Hematopoietic multipotent progenitor cell (in vitro differentiated cells): ENCODE results near the gene CENPB. TPM values are rescaled to one million over a fixed set of nuclear protein-coding genes. Genes with fewer than 3 reads are reported as not detected.
"Not testable (repeated sequence)": the region's sequence is repeated elsewhere in the genome, so short reads cannot be mapped to it uniquely, and the experiment has no call there.

Experiments used
- DNase-seq, 3 donors: peaks; one replicate each; pipeline ENCODE4 v3.0.0-alpha.2; 2011 to 2015; ENCODE audit warnings: low read depth in 2 of 3, low spot score in 2 of 3
- total RNA-seq: library from RNA; depleted of rRNA; stranded (reverse); fragments of >200 nt; gene quantifications from one replicate; pipeline ENCODE4 v1.2.3, GENCODE V29; 2012

CENPB gene, protein sequence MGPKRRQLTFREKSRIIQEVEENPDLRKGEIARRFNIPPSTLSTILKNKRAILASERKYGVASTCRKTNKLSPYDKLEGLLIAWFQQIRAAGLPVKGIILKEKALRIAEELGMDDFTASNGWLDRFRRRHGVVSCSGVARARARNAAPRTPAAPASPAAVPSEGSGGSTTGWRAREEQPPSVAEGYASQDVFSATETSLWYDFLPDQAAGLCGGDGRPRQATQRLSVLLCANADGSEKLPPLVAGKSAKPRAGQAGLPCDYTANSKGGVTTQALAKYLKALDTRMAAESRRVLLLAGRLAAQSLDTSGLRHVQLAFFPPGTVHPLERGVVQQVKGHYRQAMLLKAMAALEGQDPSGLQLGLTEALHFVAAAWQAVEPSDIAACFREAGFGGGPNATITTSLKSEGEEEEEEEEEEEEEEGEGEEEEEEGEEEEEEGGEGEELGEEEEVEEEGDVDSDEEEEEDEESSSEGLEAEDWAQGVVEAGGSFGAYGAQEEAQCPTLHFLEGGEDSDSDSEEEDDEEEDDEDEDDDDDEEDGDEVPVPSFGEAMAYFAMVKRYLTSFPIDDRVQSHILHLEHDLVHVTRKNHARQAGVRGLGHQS
- 65.2 TPM for total RNA-seq

DNA sequence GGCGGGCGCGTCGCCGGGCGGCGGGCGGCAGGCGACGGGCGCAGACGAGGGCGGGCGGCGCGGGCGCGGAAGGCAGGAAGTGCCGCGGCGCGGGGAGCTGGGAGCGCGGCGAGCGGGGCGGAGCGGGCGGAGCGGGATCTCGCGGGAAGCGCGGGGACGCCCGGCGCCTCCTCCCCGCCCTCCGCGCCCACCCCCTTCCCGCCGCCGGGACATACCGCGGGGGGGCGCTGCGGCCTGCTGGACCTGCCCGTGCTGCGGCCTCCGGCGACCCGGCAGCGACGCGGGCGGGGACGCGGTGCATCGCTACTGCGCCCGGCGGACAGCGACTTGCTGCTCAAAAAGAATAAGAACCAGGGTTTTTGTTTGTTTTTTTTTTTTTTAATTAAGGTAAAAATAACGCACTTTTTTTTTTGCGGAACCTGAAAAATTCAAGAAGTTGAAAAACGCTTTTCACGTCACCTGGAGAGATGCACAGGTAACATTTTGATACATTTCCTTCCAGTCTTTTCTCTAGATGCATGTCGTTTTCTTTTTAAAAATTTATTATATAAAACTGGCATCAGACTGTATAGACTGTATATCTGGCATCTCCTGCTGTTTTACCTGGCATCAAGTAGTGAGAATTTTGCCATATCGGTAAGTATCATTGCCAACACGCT lies at the start of gene CENPB:
Gene CENPB, minus strand, starts transcription at position 76 of the 659 bp plus-strand sequence. CDS start 257 bp downstream, outside the sequence.
- peak; percentile 77 to 89 (median 87) for DNase-seq

DNA sequence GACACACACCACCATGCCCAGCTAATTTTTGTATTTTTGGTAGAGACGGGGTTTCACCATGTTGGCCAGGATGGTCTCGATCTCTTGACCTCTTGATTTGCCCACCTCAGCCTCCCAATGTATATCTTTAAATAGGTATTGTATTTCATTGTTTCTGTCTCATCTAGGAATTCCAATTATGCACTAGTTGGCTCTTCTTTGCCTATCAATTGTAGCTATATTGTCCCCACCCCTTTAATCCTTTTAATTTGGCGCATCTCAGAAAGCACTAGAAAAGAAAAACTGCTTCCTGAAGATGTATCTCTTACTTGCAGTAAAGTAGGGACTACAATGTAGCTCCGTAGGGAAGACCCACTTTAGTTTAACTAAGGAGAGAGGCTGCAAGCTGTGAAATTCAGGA lies 49.6 kb upstream of the CENPB start:
- DNase-seq = no peak

DNA sequence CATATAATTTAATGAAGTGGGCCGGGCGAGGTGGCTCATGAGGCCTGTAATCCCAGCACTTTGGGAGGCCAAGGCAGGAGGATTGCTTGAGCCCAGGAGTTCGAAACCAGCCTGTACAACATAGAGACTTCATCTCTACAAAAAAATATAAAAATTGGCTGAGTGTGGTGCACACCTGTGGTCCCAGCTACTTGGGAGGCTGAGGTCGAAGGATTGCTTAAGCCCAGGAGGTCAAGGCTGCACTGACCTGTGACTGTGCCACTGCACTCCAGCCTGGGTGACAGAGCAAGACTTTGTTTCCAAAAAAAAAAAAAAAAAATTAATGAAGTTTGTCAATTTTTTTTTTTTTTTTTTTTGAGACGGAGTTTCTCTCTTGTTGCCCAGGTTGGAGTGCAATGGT lies 43.4 kb upstream of the CENPB start:
- not testable (repeated sequence) for DNase-seq

DNA sequence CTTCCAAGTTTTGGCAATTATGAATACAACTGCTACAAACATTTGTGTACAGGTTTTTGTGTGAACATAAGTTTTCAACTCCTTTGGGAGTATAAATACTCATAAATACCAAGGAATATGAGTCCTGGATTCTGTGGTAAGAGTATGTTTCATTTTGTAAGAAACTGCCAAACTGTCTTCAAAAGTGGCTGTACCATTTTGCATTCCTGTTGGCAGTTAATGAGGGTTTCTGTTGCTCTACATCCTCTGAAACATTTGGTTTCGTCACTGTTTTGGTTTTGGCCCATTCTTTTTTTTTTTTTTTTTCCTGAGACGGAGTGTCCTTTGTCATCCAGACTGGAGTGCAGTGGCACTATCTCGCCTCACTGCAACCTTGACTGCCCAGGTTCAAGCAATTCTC lies 42.3 kb upstream of the CENPB start:
- no peak for DNase-seq

DNA sequence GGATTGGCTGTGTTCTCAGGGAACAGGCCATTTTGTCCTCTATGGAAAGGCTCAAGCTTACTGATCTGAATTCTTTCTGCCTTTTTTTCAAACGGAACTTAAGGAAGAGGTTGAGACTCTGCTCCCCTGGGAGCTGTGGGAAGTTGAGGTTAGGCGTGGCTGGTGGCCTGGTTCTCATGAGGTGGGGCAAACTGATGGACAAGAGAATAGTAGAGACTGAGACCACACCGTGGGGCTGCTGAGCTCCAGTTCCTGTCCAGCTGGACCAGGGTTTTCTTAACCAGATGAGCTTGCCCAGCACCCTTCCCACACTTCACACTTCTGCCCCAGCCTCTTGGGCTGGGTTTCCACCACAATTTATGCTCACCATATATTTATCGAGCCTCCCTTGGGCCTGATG lies 39.9 kb upstream of the CENPB start:
- no peak for DNase-seq

DNA sequence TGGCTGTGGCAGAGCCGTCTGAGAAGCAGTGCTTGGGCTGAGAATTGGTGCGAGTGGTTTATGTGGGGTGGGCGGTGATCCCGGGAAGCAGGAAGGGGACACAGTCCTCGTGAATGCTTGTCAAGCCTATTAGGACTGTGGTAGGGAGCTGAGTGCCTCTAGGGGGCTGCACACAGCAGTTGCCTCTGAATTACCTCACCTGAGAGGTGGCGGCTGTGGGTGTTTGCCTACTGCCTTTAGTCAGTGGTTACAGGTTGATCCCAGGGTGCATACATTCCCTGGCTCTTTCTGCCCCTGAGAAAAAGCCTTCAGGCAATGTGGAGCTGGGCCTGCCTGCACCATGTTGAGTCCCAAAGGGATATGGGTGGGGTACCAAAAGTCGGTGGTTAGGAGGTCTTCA lies 39.0 kb upstream of the CENPB start:
- DNase-seq = no peak

DNA sequence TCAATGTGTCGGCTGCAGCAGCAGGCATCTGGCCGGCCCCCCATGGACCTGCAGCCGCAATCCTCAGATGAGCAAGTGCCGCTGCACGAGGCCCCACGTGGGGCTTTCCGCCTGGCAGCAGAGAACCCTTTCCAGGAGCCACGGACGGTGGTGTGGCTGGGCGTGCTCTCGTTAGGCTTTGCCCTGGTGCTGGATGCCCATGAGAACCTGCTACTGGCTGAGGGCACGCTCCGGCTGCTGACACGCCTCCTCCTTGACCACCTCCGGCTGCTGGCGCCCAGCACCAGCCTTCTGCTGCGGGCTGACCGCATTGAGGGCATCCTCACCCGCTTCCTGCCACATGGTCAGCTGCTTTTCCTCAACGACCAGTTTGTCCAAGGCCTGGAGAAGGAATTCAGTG lies 37.3 kb upstream of the CENPB start:
- DNase-seq = no peak

DNA sequence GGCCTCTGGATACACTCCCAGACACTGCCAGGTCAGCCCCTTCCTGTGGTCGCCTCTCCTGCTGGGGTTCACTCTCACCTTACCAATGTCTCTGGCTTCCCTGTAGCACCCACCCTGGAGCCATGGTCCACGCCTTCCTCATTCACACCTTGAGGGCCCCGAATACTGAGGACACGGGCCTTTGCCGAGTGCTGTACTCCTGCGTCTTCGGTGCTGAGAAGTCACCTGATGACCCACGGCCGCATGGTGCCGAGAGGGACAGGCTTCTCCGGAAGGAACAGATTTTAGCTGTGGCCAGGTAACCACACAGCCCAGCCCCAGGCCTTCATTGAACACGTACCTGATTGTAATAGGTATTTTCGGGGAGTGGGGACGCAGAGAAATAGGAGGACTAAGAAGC lies 35.5 kb upstream of the CENPB start:
- DNase-seq = no peak

DNA sequence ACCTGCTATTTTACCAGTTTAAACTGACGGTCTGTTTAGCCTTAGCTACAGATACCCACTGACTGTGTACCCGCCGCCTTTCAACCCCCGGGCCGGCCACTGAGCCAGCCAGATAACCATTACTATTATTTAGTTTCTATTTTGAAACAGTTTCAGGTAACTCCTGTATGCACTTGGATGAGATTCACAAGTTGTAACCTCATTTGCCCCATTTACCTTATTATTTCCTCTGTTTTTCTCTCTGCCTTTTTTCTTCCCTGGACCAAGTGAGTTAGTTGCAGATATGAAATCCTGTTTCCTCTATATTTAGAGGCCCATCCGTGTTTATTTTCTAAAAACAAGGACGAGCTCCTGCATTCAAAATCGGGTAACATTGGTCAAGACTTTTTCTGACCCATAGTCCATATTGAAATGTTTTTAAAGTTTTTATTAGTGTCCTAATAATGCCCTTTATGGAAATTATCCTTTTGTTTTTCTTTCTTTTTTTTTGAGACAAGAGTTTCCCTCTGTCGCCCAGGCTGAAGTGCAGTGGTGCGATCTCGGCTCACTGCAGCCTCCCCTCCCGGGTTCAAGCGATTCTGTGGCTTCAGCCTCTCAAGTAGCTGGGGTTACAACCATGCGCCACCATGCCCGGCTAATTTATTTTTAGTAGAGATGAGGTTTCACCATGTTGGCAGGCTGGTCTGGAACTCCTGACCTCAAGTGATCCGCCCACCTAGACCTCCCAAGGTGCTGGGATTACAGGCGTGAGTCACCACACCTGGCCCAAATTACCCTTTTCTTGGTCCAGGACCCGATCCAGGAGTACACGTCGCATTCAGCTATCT lies 34.6 kb upstream of the CENPB start:
- peak in 1 of 3 donors; percentile 11 for DNase-seq

DNA sequence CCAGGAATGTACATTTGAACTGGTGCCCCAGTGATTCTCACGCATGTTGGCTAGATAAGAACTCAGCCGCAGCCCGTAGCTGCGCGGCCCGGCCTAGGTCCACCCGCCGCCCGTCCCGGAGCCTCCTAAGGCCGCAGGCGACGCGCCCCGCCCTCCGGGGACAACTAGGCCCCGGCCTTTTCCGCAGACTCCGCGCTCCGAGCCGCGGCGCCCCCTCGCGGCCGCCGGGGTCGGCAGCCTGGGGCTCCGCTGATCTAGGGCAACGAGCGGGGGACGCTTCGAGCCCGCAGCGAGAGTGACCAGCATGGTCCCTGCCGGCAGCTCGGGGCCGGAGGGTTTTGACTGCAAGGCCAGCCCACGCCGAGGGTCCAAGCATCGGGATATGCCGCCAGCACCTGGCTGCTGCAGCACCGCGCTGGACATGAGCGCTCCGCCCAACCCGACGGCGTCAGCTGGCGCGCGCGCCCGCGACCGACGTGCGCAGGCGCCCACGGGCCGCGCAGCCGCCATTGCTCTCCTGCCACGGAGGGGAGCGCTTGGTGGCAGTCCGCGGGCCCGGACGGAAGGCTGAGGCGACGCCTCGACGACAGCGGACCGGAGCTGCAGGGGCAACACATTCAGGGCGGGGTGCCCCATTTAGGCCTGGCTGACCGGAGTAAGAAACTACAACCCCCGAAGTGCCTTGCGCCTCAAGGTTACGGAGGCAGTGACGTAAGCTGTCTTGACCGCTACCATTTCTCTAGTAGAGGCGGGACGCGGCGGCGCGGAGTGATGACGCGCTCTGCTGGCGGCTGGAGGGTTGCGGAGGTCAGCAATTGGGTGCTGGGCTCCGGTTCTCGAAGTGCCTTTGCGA lies 33.7 kb upstream of the CENPB start, which contains the start of gene AP5S1:
Gene AP5S1, plus strand, starts transcription at position 500 of the 853 bp plus-strand sequence. CDS start 1,571 bp downstream, outside the sequence.
- DNase-seq = peak; percentile 90 to 95 (median 95)

DNA sequence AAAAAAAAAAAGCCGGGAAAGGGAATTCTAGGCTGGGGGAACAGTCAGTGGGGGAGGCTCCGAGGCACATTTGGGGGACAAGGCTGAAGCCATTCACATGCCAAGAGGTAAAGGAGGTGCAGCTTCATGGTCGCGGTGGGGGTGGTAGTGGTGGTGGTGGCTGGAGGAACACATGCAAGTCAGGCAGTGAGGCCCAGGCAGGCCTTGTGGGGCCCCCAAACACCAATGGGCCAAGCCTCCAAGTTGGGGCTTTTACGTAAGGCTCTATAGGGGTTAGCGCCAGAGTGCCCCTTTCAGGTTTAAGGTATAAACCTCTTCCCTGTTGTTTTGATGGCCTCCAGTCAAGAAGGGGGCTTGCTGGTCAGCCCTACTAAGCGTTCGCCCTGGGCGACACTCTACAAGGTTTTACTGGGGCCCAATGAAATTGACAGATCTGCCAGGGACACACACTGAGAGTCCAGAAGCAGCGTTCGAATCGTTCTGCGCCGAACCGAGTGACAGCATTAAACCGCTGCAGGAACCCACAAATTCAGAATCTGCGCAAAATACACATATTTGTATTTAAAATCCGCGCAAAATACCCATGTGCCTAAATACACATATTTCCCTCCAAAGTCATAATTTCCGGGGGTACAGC lies 33.0 kb upstream of the CENPB start:
- peak in 1 of 3 donors; percentile 23 for DNase-seq

DNA sequence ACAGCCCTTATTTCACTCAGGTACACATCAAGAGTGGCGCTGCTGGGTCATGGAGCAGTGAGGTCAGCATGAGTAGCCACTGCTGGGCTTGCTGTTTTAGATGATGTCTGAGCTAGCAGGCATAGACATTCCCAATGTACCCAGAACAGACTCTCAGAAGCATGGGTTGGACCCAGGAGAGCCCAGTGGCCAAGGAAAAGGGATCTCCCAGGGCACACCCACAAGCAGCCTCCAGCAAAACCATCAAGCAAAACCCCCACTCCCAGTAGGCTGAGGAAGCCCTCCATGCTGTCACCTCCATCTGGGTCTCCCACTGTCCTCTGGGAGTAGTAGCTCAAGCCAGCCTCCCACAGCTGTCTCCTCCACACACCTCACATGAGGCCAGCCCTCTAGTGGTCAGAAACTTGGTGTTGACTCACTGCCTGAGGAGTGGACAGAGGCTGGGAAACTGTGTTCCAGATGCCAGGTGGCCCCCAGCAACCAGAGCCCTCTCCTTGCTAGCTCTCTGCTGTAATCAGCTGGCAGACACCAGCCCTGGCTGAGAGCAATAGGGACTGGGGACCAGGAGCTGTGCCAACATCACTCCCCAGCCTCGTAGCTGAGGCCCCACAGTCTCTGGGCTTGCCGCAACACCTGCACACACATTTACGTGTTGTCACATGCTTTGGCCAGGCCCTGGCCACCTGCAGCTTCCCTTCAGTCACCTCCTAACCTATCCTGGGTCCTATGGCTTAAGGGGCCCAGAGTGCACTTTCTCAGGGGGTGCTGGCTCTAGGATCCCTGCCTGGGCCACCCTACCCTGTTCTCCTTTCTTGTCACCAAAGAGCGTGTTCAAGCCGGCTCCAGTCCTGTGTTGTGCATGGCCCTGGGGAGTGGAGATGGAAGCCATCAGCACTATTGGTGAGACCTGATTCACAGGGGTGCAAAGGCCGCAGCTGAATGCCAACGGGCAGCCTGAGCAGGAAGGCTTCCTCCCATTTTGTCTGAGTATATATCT lies 31.9 kb upstream of the CENPB start:
- DNase-seq = peak in 2 of 3 donors; percentile 35 to 45

DNA sequence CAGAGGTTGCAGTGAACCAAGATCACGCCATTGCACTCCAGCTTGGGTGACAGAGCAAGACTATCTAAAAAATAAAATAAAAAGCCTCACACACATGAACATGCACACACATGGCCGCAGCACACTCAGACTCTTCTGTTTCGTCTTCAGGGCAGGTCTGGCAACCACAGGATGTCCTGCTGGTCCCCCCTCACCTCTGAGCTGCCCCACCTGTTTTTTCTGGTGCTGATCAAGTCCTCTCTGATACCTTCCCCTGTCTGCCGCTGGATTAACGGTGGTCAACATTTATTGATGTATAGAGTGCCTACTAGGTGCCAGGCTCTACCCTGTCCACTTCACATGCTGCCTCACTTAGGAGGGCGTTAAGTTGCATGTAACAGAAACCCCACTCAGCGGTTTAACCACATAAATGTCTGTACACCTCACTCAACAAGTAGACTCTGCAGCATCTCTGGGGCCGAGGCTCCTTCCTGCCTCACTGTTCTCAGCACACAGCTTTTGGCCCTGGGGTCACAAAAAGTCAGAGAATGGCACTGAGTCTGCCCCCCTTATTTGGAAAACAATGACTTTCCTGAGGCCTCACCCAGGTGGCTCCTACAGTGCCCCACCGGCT lies 29.3 kb upstream of the CENPB start:
- DNase-seq = no peak

DNA sequence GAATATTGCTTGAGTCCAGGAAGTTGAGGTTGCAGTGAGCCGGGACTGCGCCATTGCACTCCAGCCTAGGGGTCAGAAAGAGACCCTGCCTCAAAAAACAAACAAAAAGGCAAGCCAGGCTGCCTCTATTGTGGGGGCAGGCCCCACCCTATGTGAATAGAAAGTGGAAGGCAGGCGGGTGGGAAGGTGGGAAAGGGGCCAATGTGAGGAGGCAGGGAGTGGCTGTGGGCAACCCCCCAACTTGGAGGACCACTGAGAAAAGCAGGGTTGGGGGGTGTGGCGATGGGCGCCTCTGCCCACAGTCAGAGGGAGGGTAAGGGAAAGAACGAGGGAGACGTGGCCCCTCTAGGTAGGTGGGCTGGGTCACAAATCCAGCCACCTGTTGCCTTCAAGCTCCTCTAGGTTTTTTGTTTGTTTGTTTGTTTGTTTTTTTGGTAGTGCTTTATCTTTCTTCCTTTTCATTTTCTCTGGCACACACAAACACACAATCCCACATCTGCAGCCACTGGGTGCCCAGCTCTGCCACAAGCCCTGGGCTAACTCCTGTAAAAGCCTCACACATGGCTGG lies 28.5 kb upstream of the CENPB start:
- no peak for DNase-seq

DNA sequence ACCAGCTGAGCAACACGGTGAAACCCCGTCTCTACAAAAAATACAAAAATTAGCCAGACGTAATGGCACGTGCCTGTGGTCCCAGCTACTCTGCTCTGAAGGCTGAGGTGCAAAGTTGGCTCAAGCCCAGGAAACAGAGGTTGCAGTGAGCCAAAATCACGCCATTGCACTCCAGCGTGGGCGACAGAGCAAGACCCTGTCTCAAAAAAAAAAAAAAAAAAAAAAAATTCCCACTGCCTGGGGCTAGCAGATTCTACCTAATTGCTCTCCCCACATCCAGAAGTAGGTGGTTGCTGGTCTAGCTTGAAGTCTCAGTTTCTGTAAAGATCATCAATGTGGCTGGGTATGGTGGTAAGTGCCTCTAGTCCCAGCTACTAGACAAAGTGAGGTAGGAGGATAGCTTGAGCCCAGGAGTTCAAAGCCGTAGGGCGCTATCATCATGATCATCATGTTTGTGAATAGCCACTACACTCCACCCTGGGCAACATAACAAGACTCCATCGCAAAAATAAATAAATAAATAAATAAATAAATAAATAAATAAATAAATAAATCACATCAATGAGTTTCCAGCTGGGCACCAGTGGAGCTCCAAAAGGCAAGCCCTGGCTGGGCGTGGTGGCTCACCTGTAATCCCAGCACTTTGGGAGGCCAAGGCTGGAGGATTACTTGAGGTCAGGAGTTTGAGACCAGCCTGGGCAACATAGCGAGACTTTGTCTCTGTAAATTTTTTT lies 27.5 kb upstream of the CENPB start:
- DNase-seq = no peak

DNA sequence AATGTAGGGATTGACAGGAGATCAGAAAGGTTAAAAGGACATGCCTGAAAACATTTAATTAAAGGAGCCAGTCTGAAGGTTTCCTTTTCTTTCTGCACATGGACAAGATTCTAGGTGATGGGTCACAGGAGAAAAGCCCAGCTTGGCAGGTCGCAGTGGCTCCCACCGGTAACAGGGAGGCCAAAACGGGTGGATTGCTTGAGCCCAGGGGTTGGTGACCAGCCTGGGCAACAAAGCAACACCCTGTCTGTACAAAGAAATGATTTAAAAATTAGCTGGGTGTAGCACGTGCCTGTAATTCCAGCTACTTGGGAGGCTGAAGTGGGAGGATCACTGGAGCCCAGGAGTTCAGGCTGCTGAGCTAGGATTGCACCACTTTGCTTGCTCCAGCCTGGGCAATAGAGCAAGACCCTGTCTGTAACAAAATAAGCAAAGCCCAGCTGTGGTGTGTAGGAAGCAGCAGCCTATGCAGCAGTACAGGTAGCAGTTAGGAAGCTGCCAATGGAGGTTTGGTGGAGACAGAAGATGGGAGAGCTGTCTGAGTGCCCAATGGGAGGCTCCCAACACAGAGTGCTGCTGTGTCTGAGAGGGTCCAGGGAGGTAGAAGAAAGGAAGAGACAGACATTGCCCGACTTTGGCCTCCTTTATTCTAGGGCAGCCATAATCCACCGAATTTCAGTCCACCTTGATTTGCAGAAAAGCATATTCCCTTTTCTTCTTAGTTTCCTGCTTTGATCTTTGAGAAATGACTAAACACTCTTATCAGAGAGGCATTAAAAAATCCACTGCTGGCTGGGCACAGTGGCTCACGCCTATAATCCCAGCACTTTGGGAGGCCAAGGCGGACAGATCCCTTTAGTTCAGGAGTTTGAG lies 26.7 kb upstream of the CENPB start:
- no peak for DNase-seq
